Measurements from ENCODE around the gene SNRPE. TPM values are rescaled to one million over a fixed set of nuclear protein-coding genes. Genes with fewer than 3 reads are reported as not detected.

SNRPE gene
- total RNA-seq, 2 experiments from 2014 or later = 366 to 370 TPM

- CTCF ChIA-PET = no interaction called here
- Mint-ChIP-seq H3K4me1 (ENCODE audit: low read depth) (no peaks in the 10 kb centered on the region), H3K27ac (no peak overlapping the region), H3K9me3 (peaks cover 10% of the 10 kb centered on the region), H3K36me3 (ENCODE audit: low read depth) (peaks cover 20% of the 10 kb centered on the region), H3K4me3 (no peak overlapping the region), H3K27me3 (ENCODE audit: low read depth) (no peaks in the 10 kb centered on the region)
- no peak for DNase-seq
- intact Hi-C loops (cut with micrococcal nuclease) = no loop called here
Observed at GRCh38 chr1:203891950-203892349, 30.6 kb downstream of the SNRPE start.

GRCh38 chr1:203898458-203899352, 37.3 kb downstream of the SNRPE start:
- no peak for DNase-seq
- no peaks in the 10 kb centered on the region for H3K4me1 Mint-ChIP-seq (ENCODE audit: low read depth)
- peaks cover 4% of the 10 kb centered on the region for H3K36me3 Mint-ChIP-seq (ENCODE audit: low read depth)
- no peaks in the 10 kb centered on the region for H3K27me3 Mint-ChIP-seq (ENCODE audit: low read depth)
- H3K27ac Mint-ChIP-seq = no peak overlapping the region
- CTCF ChIA-PET = no interaction called here
- H3K9me3 Mint-ChIP-seq = peaks cover 6% of the 10 kb centered on the region
- intact Hi-C loops (cut with micrococcal nuclease) = no loop called here
- H3K4me3 Mint-ChIP-seq = no peak overlapping the region

GRCh38 chr1:203899353-203899716, 37.9 kb downstream of the SNRPE start:
- H3K9me3 Mint-ChIP-seq = peaks cover 5% of the 10 kb centered on the region
- no peaks in the 10 kb centered on the region for H3K4me1 Mint-ChIP-seq (ENCODE audit: low read depth)
- no peak for DNase-seq
- CTCF ChIA-PET = no interaction called here
- peaks cover 3% of the 10 kb centered on the region for H3K36me3 Mint-ChIP-seq (ENCODE audit: low read depth)
- no peak overlapping the region for H3K27ac Mint-ChIP-seq
- H3K4me3 Mint-ChIP-seq = no peak overlapping the region
- no peaks in the 10 kb centered on the region for H3K27me3 Mint-ChIP-seq (ENCODE audit: low read depth)
- intact Hi-C loops (cut with micrococcal nuclease) = no loop called here

- Mint-ChIP-seq H3K4me1 (ENCODE audit: low read depth) (no peaks in the 10 kb centered on the region), H3K9me3 (no peaks in the 10 kb centered on the region), H3K36me3 (ENCODE audit: low read depth) (no peaks in the 10 kb centered on the region), H3K27me3 (ENCODE audit: low read depth) (no peaks in the 10 kb centered on the region), H3K27ac (no peak overlapping the region), H3K4me3 (no peak overlapping the region)
- CTCF ChIA-PET = no interaction called here
- DNase-seq = no peak
- intact Hi-C loops (cut with micrococcal nuclease) = no loop called here
Observed at GRCh38 chr1:203899869-203900714, 38.7 kb downstream of the SNRPE start.

- DNase-seq = no peak
- Mint-ChIP-seq H3K27me3 (ENCODE audit: low read depth) (no peaks in the 10 kb centered on the region), H3K4me1 (ENCODE audit: low read depth) (no peaks in the 10 kb centered on the region), H3K9me3 (no peaks in the 10 kb centered on the region), H3K36me3 (ENCODE audit: low read depth) (no peaks in the 10 kb centered on the region), H3K27ac (no peak overlapping the region), H3K4me3 (no peak overlapping the region)
- CTCF ChIA-PET = no interaction called here
- intact Hi-C loops (cut with micrococcal nuclease) = no loop called here
Observed at GRCh38 chr1:203901581-203901980, 40.2 kb downstream of the SNRPE start.

- intact Hi-C loops (cut with micrococcal nuclease) = no loop called here
- CTCF ChIA-PET = no interaction called here
Observed at GRCh38 chr1:203905275-203905674, 43.9 kb downstream of the SNRPE start.

GRCh38 chr1:203906932-203907331, 45.5 kb downstream of the SNRPE start:
- no peak overlapping the region for H3K27ac Mint-ChIP-seq

More at GRCh38 chr1:203905275-203905674, 43.9 kb downstream of the SNRPE start:
- no peaks in the 10 kb centered on the region for H3K36me3 Mint-ChIP-seq (ENCODE audit: low read depth)
- no peaks in the 10 kb centered on the region for H3K27me3 Mint-ChIP-seq (ENCODE audit: low read depth)
- H3K4me3 Mint-ChIP-seq = no peak overlapping the region
- no peak overlapping the region for H3K27ac Mint-ChIP-seq
- no peaks in the 10 kb centered on the region for H3K9me3 Mint-ChIP-seq
- DNase-seq = no peak
- no peaks in the 10 kb centered on the region for H3K4me1 Mint-ChIP-seq (ENCODE audit: low read depth)

GRCh38 chr1:203907901-203908300, 46.5 kb downstream of the SNRPE start:
- intact Hi-C loops (cut with micrococcal nuclease) = no loop called here
- no peak overlapping the region for H3K27ac Mint-ChIP-seq
- CTCF ChIA-PET = interaction anchor here (0.6 kb wide), 1 partner anchor 125 kb away, joined by 4 read pairs; no protein-coding TSS in a partner anchor

More at GRCh38 chr1:203906932-203907331, 45.5 kb downstream of the SNRPE start:
- Mint-ChIP-seq H3K27me3 (ENCODE audit: low read depth) (no peaks in the 10 kb centered on the region), H3K4me1 (ENCODE audit: low read depth) (no peaks in the 10 kb centered on the region), H3K9me3 (no peaks in the 10 kb centered on the region), H3K4me3 (no peak overlapping the region), H3K36me3 (ENCODE audit: low read depth) (no peaks in the 10 kb centered on the region)
- intact Hi-C loops (cut with micrococcal nuclease) = no loop called here
- CTCF ChIA-PET = interaction anchor here (0.6 kb wide), 1 partner anchor 126 kb away, joined by 4 read pairs; no protein-coding TSS in a partner anchor
- DNase-seq = no peak

GRCh38 chr1:203911806-203912205, 50.4 kb downstream of the SNRPE start:
- DNase-seq = no peak
- CTCF ChIA-PET = no interaction called here
- intact Hi-C loops (cut with micrococcal nuclease) = no loop called here
- H3K4me1 Mint-ChIP-seq (ENCODE audit: low read depth) = no peaks in the 10 kb centered on the region
- H3K27me3 Mint-ChIP-seq (ENCODE audit: low read depth) = no peaks in the 10 kb centered on the region
- H3K9me3 Mint-ChIP-seq = no peaks in the 10 kb centered on the region
- H3K36me3 Mint-ChIP-seq (ENCODE audit: low read depth) = no peaks in the 10 kb centered on the region
- no peak overlapping the region for H3K27ac Mint-ChIP-seq
- H3K4me3 Mint-ChIP-seq = no peak overlapping the region

More at GRCh38 chr1:203907901-203908300, 46.5 kb downstream of the SNRPE start:
- Mint-ChIP-seq H3K36me3 (ENCODE audit: low read depth) (no peaks in the 10 kb centered on the region), H3K27me3 (ENCODE audit: low read depth) (no peaks in the 10 kb centered on the region), H3K9me3 (no peaks in the 10 kb centered on the region), H3K4me1 (ENCODE audit: low read depth) (no peaks in the 10 kb centered on the region), H3K4me3 (no peak overlapping the region)
- no peak for DNase-seq

GRCh38 chr1:203913073-203913521, 51.7 kb downstream of the SNRPE start:
- H3K4me1 Mint-ChIP-seq (ENCODE audit: low read depth) = no peaks in the 10 kb centered on the region
- no peak overlapping the region for H3K4me3 Mint-ChIP-seq
- H3K27me3 Mint-ChIP-seq (ENCODE audit: low read depth) = no peaks in the 10 kb centered on the region
- DNase-seq = no peak
- no peaks in the 10 kb centered on the region for H3K36me3 Mint-ChIP-seq (ENCODE audit: low read depth)
- no peak overlapping the region for H3K27ac Mint-ChIP-seq
- intact Hi-C loops (cut with micrococcal nuclease) = no loop called here
- CTCF ChIA-PET = interaction anchor here (0.7 kb wide), 1 partner anchor 48 kb away, joined by 4 read pairs; no protein-coding TSS in a partner anchor
- H3K9me3 Mint-ChIP-seq = no peaks in the 10 kb centered on the region

- CTCF ChIA-PET = interaction anchor here (0.7 to 1.1 kb wide), 2 partner anchors 42 to 300 kb away, joined by 3 read pairs; partner anchors contain the start of gene GOLT1A
- Mint-ChIP-seq H3K36me3 (ENCODE audit: low read depth) (no peaks in the 10 kb centered on the region), H3K27me3 (ENCODE audit: low read depth) (no peaks in the 10 kb centered on the region), H3K27ac (no peak overlapping the region), H3K4me3 (no peak overlapping the region), H3K4me1 (ENCODE audit: low read depth) (no peaks in the 10 kb centered on the region), H3K9me3 (no peaks in the 10 kb centered on the region)
- intact Hi-C loops (cut with micrococcal nuclease) = no loop called here
- no peak for DNase-seq
Observed at GRCh38 chr1:203914292-203914691, 52.9 kb downstream of the SNRPE start.

- no peak for DNase-seq
- Mint-ChIP-seq H3K9me3 (no peaks in the 10 kb centered on the region), H3K27me3 (ENCODE audit: low read depth) (no peaks in the 10 kb centered on the region), H3K4me3 (no peak overlapping the region), H3K27ac (no peak overlapping the region), H3K4me1 (ENCODE audit: low read depth) (no peaks in the 10 kb centered on the region), H3K36me3 (ENCODE audit: low read depth) (no peaks in the 10 kb centered on the region)
- intact Hi-C loops (cut with micrococcal nuclease) = no loop called here
- CTCF ChIA-PET = no interaction called here
Observed at GRCh38 chr1:203915811-203916210, 54.4 kb downstream of the SNRPE start.

All from activated naive CD4-positive, alpha-beta T cell treated with anti-CD3 and anti-CD28 coated beads for 36 hours (primary cell).